A673 (cell line): ENCODE measurements around the gene S1PR4. TPM values are rescaled to one million over a fixed set of nuclear protein-coding genes. Genes with fewer than 3 reads are reported as not detected.
A peak's percentile ranks its signal among the peaks of the same experiment; 100 is the strongest.

ENCODE experiments used
- BruUV-seq: library from RNA; stranded (reverse); fragments of 400-500 nt; replicated peaks from 2 replicates; lab custom pipeline; 2021; lab: Mats Ljungman, UMichigan
- CTCF ChIA-PET: fragments of 300-600 bp; sonication (Branson Sonifier 250); formaldehyde crosslinking; loops from one replicate; lab custom pipeline; 2022; ENCODE audit warnings: antibody characterized with exemption; lab: Charles Lee
- POLR2A ChIA-PET: fragments of 300-600 bp; sonication (Branson Sonifier 250); formaldehyde crosslinking; loops from one replicate; lab custom pipeline; 2022; ENCODE audit warnings: antibody characterized with exemption; ENCODE audit not compliant: low non-redundant PET; lab: Charles Lee
- DNase-seq: peaks from one replicate; pipeline ENCODE4 v3.0.0-alpha.2; 2015; ENCODE audit warnings: low spot score
- H3K27ac ChIP-seq: fragments of 200-600 bp; sonication (generic); 2 replicates; pipeline ENCODE4 v1.5.1; 2016; ENCODE audit warnings: mixed run types, low read depth, mild to moderate bottlenecking, mixed read lengths, antibody characterized with exemption, low read length; ENCODE audit not compliant: poor library complexity, severe bottlenecking
- H3K27me3 ChIP-seq: fragments of 200-600 bp; sonication (generic); replicated peaks from 2 replicates; pipeline ENCODE4 v1.6.1; 2017; ENCODE audit warnings: mixed run types, low read depth, mild to moderate bottlenecking, mixed read lengths, antibody characterized with exemption, low read length; ENCODE audit not compliant: insufficient read depth, poor library complexity
- H3K36me3 ChIP-seq: fragments of 200-600 bp; sonication (generic); 2 replicates; pipeline ENCODE4 v1.6.1; 2016; ENCODE audit warnings: mixed run types, mild to moderate bottlenecking, mixed read lengths, antibody characterized with exemption, low read length; ENCODE audit not compliant: insufficient read depth, poor library complexity, severe bottlenecking
- H3K4me1 ChIP-seq: fragments of 200-600 bp; sonication (generic); 2 replicates; pipeline ENCODE4 v1.6.1; 2017; ENCODE audit warnings: mixed run types, mild to moderate bottlenecking, mixed read lengths, antibody characterized with exemption, low read length; ENCODE audit not compliant: insufficient read depth, poor library complexity, severe bottlenecking
- H3K4me3 ChIP-seq: fragments of 200-600 bp; sonication (generic); 2 replicates; pipeline ENCODE4 v1.5.1; 2016; ENCODE audit warnings: low read depth, mixed run types, mild to moderate bottlenecking, mixed read lengths, low read length; ENCODE audit not compliant: poor library complexity, severe bottlenecking
- H3K9me3 ChIP-seq: fragments of 200-600 bp; sonication (generic); 2 replicates; pipeline ENCODE4 v1.6.1; 2016; ENCODE audit warnings: mixed run types, low read depth, mild to moderate bottlenecking, mixed read lengths, antibody characterized with exemption, low read length; ENCODE audit not compliant: poor library complexity, severe bottlenecking
- EZH2 ChIP-seq: fragments of 200-600 bp; sonication (generic); IDR thresholded peaks from 2 replicates; pipeline ENCODE4 v1.6.1; 2017; ENCODE audit warnings: borderline replicate concordance, low read depth, mild to moderate bottlenecking, mixed read lengths, antibody characterized with exemption, low read length; ENCODE audit not compliant: poor library complexity, severe bottlenecking
- intact Hi-C: fragments of 100-400 bp; cut with micrococcal nuclease; formaldehyde crosslinking; loops from one replicate; pipeline ENCODE4 v1.10.0; 2022; ENCODE audit not compliant: unreplicated experiment
- total RNA-seq: library from RNA; stranded (reverse); gene quantifications from 2 replicates; pipeline ENCODE4 v1.2.3, GENCODE V29; 2021
- TF ChIP-seq, protein P1 (sequence below): fragments of 300-800, 200-600 bp; sonication (generic); conservative IDR thresholded peaks from 2 replicates; pipeline ENCODE4 v1.5.1; 2017; ENCODE audit warnings: low read depth, mild to moderate bottlenecking, antibody characterized with exemption, low read length, moderate library complexity, mixed read lengths

Gene S1PR4
- total RNA-seq, 1 experiment from 2014 or later = not detected

DNA sequence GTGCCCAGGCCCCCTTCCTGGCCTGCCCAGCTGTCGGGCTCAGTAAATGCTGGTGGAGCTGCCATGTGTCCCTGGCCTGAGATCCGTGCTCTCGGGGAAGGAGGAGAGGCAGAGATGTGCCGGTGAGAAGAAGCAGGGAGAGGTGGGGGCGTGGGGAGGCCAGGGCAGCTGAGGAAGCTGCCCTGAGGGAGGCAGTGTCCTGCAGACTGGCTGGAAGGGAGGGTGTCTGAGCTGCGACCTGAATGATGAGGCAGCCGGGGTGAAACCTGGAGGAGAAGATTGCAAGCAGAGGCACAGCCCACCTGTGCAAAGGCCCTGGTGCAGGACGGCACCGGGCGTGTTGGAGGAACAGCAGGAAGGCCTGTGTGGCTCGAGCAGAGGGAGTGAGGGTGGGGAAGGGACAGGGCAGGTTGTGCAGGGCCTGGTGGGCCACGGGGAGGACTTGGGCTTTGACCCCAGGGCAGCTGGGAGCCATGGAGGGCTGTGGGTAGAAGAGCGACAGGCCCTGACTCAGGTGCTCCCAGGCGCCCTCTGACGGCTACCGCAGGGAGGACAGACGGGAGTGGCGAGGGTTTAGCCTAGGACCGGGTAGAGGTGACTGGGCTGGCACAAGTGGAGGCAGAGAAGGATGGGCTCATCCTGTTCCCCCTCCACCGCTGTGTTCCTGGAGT lies 31.9 kb downstream of the S1PR4 start:
- intact Hi-C loops = no loop called here
- Histone ChIP-seq H3K36me3 (peaks cover 24% of the 10 kb centered on the region), H3K9me3 (no peaks in the 10 kb centered on the region), H3K27ac (no peak overlapping the region), H3K4me1 (no peaks in the 10 kb centered on the region), H3K4me3 (no peak overlapping the region), H3K27me3 (no peaks in the 10 kb centered on the region)
- peak; percentile 50 for DNase-seq
- CTCF ChIA-PET = interaction anchor here (0.6 kb wide), 1 partner anchor 253 kb away, joined by 5 read pairs; no protein-coding TSS in a partner anchor
- TF ChIP-seq, protein P1, sequence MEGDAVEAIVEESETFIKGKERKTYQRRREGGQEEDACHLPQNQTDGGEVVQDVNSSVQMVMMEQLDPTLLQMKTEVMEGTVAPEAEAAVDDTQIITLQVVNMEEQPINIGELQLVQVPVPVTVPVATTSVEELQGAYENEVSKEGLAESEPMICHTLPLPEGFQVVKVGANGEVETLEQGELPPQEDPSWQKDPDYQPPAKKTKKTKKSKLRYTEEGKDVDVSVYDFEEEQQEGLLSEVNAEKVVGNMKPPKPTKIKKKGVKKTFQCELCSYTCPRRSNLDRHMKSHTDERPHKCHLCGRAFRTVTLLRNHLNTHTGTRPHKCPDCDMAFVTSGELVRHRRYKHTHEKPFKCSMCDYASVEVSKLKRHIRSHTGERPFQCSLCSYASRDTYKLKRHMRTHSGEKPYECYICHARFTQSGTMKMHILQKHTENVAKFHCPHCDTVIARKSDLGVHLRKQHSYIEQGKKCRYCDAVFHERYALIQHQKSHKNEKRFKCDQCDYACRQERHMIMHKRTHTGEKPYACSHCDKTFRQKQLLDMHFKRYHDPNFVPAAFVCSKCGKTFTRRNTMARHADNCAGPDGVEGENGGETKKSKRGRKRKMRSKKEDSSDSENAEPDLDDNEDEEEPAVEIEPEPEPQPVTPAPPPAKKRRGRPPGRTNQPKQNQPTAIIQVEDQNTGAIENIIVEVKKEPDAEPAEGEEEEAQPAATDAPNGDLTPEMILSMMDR = peak; percentile 72
- no peak for TF ChIP-seq EZH2
- BruUV-seq = no TSS peak
- POLR2A ChIA-PET = no interaction called here

DNA sequence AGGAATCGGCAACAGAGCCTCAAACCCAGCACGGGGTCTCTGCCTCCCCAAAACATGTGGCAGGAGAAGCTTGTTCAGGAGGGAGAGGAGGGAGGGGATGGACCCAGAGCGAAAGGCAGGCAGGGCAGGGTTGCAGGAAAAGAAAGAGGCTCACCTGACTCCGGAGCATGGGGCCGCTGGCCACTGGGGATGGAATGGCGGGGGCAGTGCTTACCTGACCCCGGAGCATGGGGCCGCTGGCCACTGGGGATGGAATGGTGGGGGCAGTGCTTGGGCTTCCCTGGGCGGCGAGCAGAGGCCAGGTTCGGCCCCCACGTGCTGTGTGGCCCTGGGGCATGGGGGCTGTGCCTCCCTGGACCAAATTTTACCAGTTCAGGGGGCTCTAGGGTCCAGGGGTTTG lies 32.6 kb downstream of the S1PR4 start:
- POLR2A ChIA-PET = no interaction called here
- Histone ChIP-seq H3K27me3 (no peaks in the 10 kb centered on the region), H3K27ac (no peak overlapping the region), H3K4me1 (no peaks in the 10 kb centered on the region), H3K36me3 (peaks cover 21% of the 10 kb centered on the region), H3K4me3 (no peak overlapping the region), H3K9me3 (no peaks in the 10 kb centered on the region)
- no peak for DNase-seq
- CTCF ChIA-PET = interaction anchor here (0.6 kb wide), 1 partner anchor 260 kb away, joined by 10 read pairs; no protein-coding TSS in a partner anchor
- TF ChIP-seq, protein P1 = no peak
- TF ChIP-seq EZH2 = no peak
- BruUV-seq = no TSS peak
- intact Hi-C loops = no loop called here

GRCh38 chr19:3213159-3213558 lies 34.6 kb downstream of the S1PR4 start:
- H3K9me3 ChIP-seq = no peaks in the 10 kb centered on the region
- CTCF ChIA-PET = no interaction called here
- intact Hi-C loops = no loop called here
- TF ChIP-seq, protein P1 = no peak
- TF ChIP-seq EZH2 = no peak
- POLR2A ChIA-PET = no interaction called here
- H3K27me3 ChIP-seq = no peaks in the 10 kb centered on the region
- peaks cover 3% of the 10 kb centered on the region for H3K36me3 ChIP-seq
- no peak overlapping the region for H3K4me3 ChIP-seq
- no peaks in the 10 kb centered on the region for H3K4me1 ChIP-seq
- H3K27ac ChIP-seq = no peak overlapping the region
- no peak for DNase-seq
- no TSS peak for BruUV-seq
